HepG2 (cell line): ENCODE measurements around the gene CTRL. TPM values are rescaled to one million over a fixed set of nuclear protein-coding genes. Genes with fewer than 3 reads are reported as not detected.

Experiments used
- ATF7 ChIP-seq, 2 experiments: fragments of 450-650 bp in 1 of 2; sonication (generic) in 1 of 2; formaldehyde crosslinking in 1 of 2; IDR thresholded peaks; 2 replicates each; pipeline versions ENCODE4 v1.4.0 to v1.6.1; 2016 to 2020; ENCODE audit warnings: antibody characterized with exemption in 1 of 2, mild to moderate bottlenecking in 1 of 2, missing genetic modification reagents in 1 of 2
- PAF1 ChIP-seq: IDR thresholded peaks from 2 replicates; pipeline ENCODE4 v1.6.1; 2016; ENCODE audit warnings: missing genetic modification reagents, missing compliant biosample characterization
- RAD51 ChIP-seq: fragments of 450-650 bp; IDR thresholded peaks from 2 replicates; pipeline ENCODE4 v1.6.1; 2016; ENCODE audit warnings: borderline replicate concordance
- ZNF839 ChIP-seq: sonication (generic); formaldehyde crosslinking; IDR thresholded peaks from 2 replicates; pipeline ENCODE4 v1.4.0; 2020; ENCODE audit warnings: missing genetic modification reagents, mild to moderate bottlenecking, borderline replicate concordance
- polyA plus RNA-seq, 8 experiments: library from polyadenylated mRNA; depleted of rRNA in 3 of 8; stranded (reverse) in 7 of 8; unstranded in 1 of 8; fragments of >200 nt; fragmentation: Illumina TruSeq in 4 of 8; extraction: Trizol in 4 of 8; gene quantifications; 2 replicates each; pipeline versions ENCODE4 v1.2.1 to v1.2.3, GENCODE V29; 2011 to 2016; ENCODE audit warnings: low read depth in 4 of 8, missing spikeins in 1 of 8, mixed read lengths in 1 of 8; ENCODE audit not compliant: insufficient read depth in 1 of 8
- total RNA-seq, 5 experiments: library from RNA; depleted of rRNA; stranded (reverse); fragments of >200 nt; fragmentation: Illumina TruSeq; extraction: Trizol; gene quantifications; 2 replicates each; pipeline ENCODE4 v1.2.3, GENCODE V29; 2016; ENCODE audit warnings: low read depth in 1 of 5
- TF ChIP-seq, protein P1 (sequence below): sonication (generic); formaldehyde crosslinking; IDR thresholded peaks from 2 replicates; pipeline ENCODE4 v1.4.0; 2020; ENCODE audit warnings: mild to moderate bottlenecking, missing genetic modification reagents
- TF ChIP-seq, protein P2 (sequence below): sonication (generic); formaldehyde crosslinking; IDR thresholded peaks from 2 replicates; pipeline ENCODE4 v1.4.0; 2020; ENCODE audit warnings: mild to moderate bottlenecking, missing genetic modification reagents
- TF ChIP-seq, protein P3 (sequence below): sonication (generic); formaldehyde crosslinking; IDR thresholded peaks from 2 replicates; pipeline ENCODE4 v1.5.1; 2020; ENCODE audit warnings: mild to moderate bottlenecking, moderate library complexity, missing genetic modification reagents
- TF ChIP-seq, protein P4 (sequence below): IDR thresholded peaks from 2 replicates; pipeline ENCODE4 v1.6.1; 2016

CTRL gene
- total and polyA plus RNA-seq, 2 of the 13 experiments (the other 11 are each of a cell fraction or from before 2014, with no cell fraction given), result 1.9 to 2.7 TPM

DNA sequence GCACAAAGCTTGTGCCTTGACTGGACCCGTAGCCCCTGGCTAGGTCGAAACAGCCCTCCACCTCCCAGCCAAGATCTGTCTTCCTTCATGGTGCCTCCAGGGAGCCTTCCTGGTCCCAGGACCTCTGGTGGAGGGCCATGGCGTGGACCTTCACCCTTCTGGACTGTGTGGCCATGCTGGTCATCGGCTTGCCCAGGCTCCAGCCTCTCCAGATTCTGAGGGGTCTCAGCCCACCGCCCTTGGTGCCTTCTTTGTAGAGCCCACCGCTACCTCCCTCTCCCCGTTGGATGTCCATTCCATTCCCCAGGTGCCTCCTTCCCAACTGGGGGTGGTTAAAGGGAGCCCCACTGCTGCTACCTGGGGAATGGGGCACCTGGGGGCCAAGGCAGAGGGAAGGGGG lies 3.5 kb downstream of the CTRL start (continued):
- TF ChIP-seq, protein P1, sequence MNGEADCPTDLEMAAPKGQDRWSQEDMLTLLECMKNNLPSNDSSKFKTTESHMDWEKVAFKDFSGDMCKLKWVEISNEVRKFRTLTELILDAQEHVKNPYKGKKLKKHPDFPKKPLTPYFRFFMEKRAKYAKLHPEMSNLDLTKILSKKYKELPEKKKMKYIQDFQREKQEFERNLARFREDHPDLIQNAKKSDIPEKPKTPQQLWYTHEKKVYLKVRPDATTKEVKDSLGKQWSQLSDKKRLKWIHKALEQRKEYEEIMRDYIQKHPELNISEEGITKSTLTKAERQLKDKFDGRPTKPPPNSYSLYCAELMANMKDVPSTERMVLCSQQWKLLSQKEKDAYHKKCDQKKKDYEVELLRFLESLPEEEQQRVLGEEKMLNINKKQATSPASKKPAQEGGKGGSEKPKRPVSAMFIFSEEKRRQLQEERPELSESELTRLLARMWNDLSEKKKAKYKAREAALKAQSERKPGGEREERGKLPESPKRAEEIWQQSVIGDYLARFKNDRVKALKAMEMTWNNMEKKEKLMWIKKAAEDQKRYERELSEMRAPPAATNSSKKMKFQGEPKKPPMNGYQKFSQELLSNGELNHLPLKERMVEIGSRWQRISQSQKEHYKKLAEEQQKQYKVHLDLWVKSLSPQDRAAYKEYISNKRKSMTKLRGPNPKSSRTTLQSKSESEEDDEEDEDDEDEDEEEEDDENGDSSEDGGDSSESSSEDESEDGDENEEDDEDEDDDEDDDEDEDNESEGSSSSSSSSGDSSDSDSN (CRISPR knock-in tag), result no peak
- TF ChIP-seq PAF1 (CRISPR knock-in tag) (no peak), RAD51 (no peak), ATF7 (IDR thresholded peaks at IDR 0.05) (no peak), ATF7 (CRISPR knock-in tag; IDR thresholded peaks at IDR 0.05) (0 out of 2 replicates have a peak, but pooled peaks have one; percentile 25), ZNF839 (no peak)
- TF ChIP-seq, protein P2, sequence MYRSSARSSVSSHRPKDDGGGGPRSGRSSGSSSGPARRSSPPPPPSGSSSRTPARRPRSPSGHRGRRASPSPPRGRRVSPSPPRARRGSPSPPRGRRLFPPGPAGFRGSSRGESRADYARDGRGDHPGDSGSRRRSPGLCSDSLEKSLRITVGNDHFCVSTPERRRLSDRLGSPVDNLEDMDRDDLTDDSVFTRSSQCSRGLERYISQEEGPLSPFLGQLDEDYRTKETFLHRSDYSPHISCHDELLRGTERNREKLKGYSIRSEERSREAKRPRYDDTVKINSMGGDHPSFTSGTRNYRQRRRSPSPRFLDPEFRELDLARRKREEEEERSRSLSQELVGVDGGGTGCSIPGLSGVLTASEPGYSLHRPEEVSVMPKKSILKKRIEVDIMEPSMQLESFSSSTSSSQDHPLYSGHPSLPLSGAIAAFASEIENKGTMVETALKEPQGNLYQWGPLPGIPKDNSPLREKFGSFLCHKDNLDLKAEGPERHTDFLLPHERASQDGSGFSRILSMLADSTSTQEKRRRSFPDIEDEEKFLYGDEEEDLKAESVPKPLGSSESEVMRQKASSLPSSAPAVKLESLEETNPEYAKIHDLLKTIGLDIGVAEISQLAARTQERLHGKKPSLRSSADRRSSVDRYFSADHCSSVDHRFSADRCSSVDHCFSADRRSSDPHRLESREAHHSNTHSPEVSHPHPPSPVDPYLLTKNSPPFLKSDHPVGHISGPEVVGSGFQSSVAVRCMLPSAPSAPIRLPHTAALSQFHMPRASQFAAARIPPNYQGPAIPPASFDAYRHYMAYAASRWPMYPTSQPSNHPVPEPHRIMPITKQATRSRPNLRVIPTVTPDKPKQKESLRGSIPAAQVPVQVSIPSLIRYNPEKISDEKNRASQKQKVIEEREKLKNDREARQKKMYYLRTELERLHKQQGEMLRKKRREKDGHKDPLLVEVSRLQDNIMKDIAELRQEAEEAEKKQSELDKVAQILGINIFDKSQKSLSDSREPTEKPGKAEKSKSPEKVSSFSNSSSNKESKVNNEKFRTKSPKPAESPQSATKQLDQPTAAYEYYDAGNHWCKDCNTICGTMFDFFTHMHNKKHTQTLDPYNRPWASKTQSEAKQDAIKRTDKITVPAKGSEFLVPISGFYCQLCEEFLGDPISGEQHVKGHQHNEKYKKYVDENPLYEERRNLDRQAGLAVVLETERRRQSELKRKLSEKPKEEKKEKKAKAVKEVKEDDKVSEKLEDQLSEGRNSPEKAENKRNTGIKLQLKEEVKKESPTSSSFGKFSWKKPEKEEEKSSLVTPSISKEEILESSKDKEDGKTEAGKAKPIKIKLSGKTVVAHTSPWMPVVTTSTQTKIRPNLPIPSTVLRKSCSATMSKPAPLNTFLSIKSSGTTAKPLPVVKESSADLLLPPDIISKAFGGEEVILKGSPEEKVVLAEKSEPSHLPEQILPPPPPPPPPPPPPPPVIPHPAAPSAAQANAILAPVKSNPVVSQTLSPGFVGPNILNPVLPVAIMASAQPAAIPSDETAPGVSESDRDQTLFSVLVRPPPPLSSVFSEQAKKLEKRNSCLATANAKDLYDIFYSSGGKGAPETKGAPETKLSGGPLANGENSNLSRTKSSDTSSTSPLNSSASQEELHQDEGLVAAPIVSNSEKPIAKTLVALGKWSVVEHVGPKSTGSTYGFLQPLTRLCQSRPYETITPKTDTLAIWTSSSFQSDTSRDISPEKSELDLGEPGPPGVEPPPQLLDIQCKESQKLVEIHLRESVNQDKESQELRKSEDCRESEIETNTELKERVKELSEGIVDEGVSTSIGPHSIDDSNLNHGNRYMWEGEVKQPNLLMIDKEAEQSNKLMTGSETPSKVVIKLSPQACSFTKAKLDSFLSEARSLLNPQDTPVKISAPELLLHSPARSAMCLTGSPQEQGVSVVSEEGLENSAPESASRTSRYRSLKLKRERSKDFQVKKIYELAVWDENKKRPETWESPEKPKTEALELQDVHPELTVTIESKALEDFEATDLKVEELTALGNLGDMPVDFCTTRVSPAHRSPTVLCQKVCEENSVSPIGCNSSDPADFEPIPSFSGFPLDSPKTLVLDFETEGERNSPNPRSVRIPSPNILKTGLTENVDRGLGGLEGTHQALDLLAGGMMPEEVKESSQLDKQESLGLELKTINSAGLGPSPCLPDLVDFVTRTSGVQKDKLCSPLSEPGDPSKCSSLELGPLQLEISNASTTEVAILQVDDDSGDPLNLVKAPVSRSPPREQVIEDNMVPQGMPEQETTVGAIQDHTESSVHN (CRISPR knock-in tag), result 0 out of 2 replicates have a peak, but pooled peaks have one; percentile 53
- TF ChIP-seq, protein P3, sequence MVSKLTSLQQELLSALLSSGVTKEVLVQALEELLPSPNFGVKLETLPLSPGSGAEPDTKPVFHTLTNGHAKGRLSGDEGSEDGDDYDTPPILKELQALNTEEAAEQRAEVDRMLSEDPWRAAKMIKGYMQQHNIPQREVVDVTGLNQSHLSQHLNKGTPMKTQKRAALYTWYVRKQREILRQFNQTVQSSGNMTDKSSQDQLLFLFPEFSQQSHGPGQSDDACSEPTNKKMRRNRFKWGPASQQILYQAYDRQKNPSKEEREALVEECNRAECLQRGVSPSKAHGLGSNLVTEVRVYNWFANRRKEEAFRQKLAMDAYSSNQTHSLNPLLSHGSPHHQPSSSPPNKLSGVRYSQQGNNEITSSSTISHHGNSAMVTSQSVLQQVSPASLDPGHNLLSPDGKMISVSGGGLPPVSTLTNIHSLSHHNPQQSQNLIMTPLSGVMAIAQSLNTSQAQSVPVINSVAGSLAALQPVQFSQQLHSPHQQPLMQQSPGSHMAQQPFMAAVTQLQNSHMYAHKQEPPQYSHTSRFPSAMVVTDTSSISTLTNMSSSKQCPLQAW (CRISPR knock-in tag), result no peak
- TF ChIP-seq, protein P4, sequence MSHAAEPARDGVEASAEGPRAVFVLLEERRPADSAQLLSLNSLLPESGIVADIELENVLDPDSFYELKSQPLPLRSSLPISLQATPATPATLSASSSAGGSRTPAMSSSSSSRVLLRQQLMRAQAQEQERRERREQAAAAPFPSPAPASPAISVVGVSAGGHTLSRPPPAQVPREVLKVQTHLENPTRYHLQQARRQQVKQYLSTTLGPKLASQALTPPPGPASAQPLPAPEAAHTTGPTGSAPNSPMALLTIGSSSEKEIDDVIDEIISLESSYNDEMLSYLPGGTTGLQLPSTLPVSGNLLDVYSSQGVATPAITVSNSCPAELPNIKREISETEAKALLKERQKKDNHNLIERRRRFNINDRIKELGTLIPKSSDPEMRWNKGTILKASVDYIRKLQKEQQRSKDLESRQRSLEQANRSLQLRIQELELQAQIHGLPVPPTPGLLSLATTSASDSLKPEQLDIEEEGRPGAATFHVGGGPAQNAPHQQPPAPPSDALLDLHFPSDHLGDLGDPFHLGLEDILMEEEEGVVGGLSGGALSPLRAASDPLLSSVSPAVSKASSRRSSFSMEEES (CRISPR knock-in tag), result no peak
